Measurements from ENCODE around the gene PAX5.

Gene PAX5

GRCh38 chr9:36971935-36972488 is 62.1 kb downstream of the PAX5 start:
- ATAC-seq (no peak), DNase-seq (no peak)
- Mint-ChIP-seq H3K9me3 (no peaks in the 10 kb centered on the region), H3K27me3 (peaks cover 2% of the 10 kb centered on the region), H3K36me3 (ENCODE audit: low read depth) (no peaks in the 10 kb centered on the region), H3K4me3 (no peak overlapping the region), H3K27ac (no peak overlapping the region), H3K4me1 (peaks cover 2% of the 10 kb centered on the region)

GRCh38 chr9:36970007-36970888 is 63.8 kb downstream of the PAX5 start:
- peak overlapping the region; percentile 10 for H3K27ac Mint-ChIP-seq
- no peaks in the 10 kb centered on the region for H3K36me3 Mint-ChIP-seq (ENCODE audit: low read depth)
- peaks cover 2% of the 10 kb centered on the region for H3K27me3 Mint-ChIP-seq
- no peak overlapping the region for H3K4me3 Mint-ChIP-seq
- DNase-seq (no peak), ATAC-seq (no peak)
- H3K4me1 Mint-ChIP-seq = peaks cover 2% of the 10 kb centered on the region
- H3K9me3 Mint-ChIP-seq = no peaks in the 10 kb centered on the region

DNA sequence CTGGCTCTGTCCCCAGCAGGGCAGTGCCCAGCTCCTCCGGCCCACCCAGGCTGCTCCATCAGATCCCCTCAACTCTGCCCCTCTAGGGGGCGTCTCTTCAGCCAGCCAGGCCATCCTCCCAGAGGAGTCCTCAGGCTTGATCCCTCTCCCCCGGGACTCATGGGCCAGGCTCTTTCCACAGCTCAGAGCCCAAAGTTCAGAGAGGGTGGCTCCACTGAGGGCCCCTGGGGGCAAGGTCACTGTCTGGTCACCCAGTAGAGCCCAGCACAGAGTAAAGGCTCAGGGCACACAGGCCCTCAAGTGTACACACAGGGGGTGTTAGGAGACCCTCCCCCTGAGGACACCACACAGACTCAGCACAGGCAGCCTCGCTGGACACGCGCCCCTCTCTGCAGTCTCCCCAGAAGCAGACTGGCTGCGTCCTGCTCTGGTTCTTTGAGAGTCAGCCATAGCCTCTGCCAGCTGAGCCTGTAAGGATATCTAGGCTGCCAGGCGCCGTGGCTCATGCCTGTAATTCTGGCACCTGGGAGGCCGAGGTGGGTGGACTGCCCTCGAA is 64.8 kb downstream of the PAX5 start:
- Mint-ChIP-seq H3K4me3 (no peak overlapping the region), H3K9me3 (no peaks in the 10 kb centered on the region), H3K27me3 (peaks cover 2% of the 10 kb centered on the region), H3K27ac (peak overlapping the region; percentile 22), H3K36me3 (ENCODE audit: low read depth) (no peaks in the 10 kb centered on the region), H3K4me1 (peaks cover 2% of the 10 kb centered on the region)
- no peak for ATAC-seq
- DNase-seq = no peak

DNA sequence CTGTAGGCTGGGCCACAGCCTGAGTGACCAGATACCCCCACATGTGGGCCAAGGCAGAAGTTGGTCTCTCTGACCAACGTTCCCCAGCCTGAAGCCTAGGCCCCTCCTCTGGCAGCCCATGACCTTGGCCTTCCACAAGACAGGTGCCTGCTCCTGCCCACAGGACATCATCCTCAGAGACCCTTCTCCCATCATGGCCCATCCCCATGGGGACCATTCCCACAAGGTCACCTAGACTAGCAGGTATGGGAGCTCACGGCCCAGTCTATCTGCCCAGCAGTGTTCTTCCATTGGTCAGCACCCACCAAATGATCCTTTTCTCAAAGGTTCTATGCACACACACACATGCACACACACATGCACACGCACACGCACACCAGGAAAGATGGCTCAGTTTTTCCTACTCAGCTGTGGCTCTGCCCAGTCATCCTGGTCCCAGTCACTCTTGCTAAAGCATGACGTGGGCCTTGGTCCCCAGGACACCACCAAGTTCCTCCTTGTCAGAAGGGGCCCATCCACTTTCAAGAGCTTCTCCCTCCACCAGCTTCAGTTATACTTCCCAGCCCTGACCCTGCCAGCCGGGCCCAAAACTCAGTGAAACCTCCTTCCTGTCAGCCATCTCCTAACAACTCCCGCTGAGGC is 65.4 kb downstream of the PAX5 start:
- H3K27me3 Mint-ChIP-seq = peaks cover 2% of the 10 kb centered on the region
- no peak for DNase-seq
- no peak overlapping the region for H3K27ac Mint-ChIP-seq
- no peaks in the 10 kb centered on the region for H3K36me3 Mint-ChIP-seq (ENCODE audit: low read depth)
- peaks cover 2% of the 10 kb centered on the region for H3K4me1 Mint-ChIP-seq
- no peak overlapping the region for H3K4me3 Mint-ChIP-seq
- ATAC-seq = peak; percentile 33
- no peaks in the 10 kb centered on the region for H3K9me3 Mint-ChIP-seq

DNA sequence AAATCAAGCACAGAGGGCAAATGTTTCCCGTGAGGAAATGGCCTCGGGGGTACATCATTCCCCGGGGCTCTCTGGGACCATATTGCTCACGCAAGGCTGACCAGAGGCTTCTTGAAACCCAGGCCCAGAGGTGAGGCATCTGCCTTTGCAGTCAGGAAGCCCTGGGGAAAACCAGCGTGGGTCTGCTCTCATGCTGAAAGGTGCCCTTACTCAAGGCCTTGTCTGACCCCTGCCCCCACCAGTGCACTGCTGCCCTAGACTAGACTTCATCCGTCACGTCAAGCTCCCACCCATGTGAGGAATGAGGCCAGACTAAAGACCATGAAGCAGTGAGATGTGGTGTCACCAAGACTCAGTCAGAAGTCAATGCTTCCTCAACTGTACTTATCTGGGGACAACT is 66.1 kb downstream of the PAX5 start:
- Mint-ChIP-seq H3K27me3 (peaks cover 2% of the 10 kb centered on the region), H3K27ac (no peak overlapping the region), H3K36me3 (ENCODE audit: low read depth) (no peaks in the 10 kb centered on the region), H3K9me3 (no peaks in the 10 kb centered on the region), H3K4me3 (no peak overlapping the region), H3K4me1 (peaks cover 2% of the 10 kb centered on the region)
- no peak for DNase-seq
- no peak for ATAC-seq

GRCh38 chr9:36966371-36967097 is 67.5 kb downstream of the PAX5 start:
- DNase-seq (no peak), ATAC-seq (no peak)
- H3K4me1 Mint-ChIP-seq = peaks cover 2% of the 10 kb centered on the region
- H3K4me3 Mint-ChIP-seq = no peak overlapping the region
- H3K27me3 Mint-ChIP-seq = no peaks in the 10 kb centered on the region
- H3K27ac Mint-ChIP-seq = no peak overlapping the region
- no peaks in the 10 kb centered on the region for H3K9me3 Mint-ChIP-seq
- no peaks in the 10 kb centered on the region for H3K36me3 Mint-ChIP-seq (ENCODE audit: low read depth)

DNA sequence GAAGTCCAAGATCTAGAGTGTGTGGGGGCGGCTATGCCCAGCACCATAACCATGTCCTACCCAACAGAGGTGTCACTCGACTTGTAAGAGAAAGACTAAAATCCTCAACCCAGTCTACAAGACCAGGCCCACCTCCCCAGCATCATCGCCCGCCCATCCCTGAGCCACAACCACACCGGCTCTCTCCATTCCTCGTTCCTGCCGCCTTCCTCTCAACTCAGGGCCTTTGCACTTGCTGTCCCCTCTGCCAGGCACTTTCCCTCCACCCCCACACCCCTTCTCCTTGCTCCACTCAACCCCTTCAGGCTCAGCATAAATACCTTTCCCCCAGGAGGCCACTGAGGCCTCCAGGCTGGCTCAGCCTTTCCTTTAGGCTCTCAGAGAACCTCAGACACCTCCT is 69.3 kb downstream of the PAX5 start:
- ATAC-seq (no peak), DNase-seq (no peak)
- no peak overlapping the region for H3K4me3 Mint-ChIP-seq
- H3K4me1 Mint-ChIP-seq = no peaks in the 10 kb centered on the region
- H3K27ac Mint-ChIP-seq = no peak overlapping the region
- H3K27me3 Mint-ChIP-seq = no peaks in the 10 kb centered on the region
- no peaks in the 10 kb centered on the region for H3K9me3 Mint-ChIP-seq
- no peaks in the 10 kb centered on the region for H3K36me3 Mint-ChIP-seq (ENCODE audit: low read depth)

DNA sequence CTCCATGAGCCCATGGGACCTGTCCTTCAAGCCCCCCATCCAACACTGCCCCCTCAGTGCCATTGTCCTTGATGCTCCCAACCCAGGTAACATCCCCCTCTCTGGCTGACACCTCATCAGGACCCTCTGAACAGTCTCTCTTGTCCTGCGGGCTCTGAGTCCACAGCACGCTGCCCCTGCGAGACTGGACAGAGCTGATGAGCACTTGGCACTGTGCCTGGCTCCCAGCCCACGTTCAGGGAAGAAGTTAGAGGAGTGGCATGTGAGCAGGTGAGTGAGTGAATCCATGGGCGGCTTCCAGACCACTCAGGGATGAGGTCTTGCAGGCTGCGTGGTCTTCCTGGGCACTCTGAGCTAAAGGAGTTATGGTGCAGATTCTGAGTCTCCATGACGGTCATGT is 70.7 kb downstream of the PAX5 start:
- ATAC-seq = no peak
- no peaks in the 10 kb centered on the region for H3K36me3 Mint-ChIP-seq (ENCODE audit: low read depth)
- peaks cover 8% of the 10 kb centered on the region for H3K27me3 Mint-ChIP-seq
- no peaks in the 10 kb centered on the region for H3K4me1 Mint-ChIP-seq
- H3K9me3 Mint-ChIP-seq = no peaks in the 10 kb centered on the region
- no peak overlapping the region for H3K4me3 Mint-ChIP-seq
- no peak overlapping the region for H3K27ac Mint-ChIP-seq
- DNase-seq = no peak

DNA sequence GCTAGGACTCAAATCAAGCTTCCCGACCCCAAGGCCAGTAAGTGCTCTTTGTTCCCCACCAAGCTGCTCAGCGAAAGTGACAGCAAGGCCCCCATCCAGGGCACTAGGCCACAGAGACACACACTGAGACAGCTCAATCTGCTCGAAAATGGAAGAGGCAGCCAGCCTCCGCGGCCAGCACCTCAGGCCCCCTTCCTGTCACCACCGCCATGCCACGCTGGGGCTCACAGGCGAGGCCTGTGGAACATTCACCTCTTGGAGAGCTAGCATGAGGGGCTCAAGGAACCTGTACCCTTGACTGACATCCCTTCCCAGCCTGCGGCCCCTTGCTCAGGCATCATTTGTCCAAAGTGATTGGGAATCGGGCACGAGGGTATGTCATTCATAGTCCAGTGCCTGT is 71.4 kb downstream of the PAX5 start:
- Mint-ChIP-seq H3K4me1 (no peaks in the 10 kb centered on the region), H3K27me3 (peaks cover 8% of the 10 kb centered on the region), H3K27ac (no peak overlapping the region), H3K4me3 (no peak overlapping the region), H3K9me3 (no peaks in the 10 kb centered on the region), H3K36me3 (ENCODE audit: low read depth) (no peaks in the 10 kb centered on the region)
- ATAC-seq = no peak
- DNase-seq = no peak

- no peak overlapping the region for H3K4me3 Mint-ChIP-seq
- no peak overlapping the region for H3K27ac Mint-ChIP-seq
- no peaks in the 10 kb centered on the region for H3K4me1 Mint-ChIP-seq
- peaks cover 11% of the 10 kb centered on the region for H3K27me3 Mint-ChIP-seq
- DNase-seq (no peak), ATAC-seq (no peak)
- no peaks in the 10 kb centered on the region for H3K36me3 Mint-ChIP-seq (ENCODE audit: low read depth)
- no peaks in the 10 kb centered on the region for H3K9me3 Mint-ChIP-seq
These were observed 72.3 kb downstream of the PAX5 start for GRCh38 chr9:36961561-36962325.

DNA sequence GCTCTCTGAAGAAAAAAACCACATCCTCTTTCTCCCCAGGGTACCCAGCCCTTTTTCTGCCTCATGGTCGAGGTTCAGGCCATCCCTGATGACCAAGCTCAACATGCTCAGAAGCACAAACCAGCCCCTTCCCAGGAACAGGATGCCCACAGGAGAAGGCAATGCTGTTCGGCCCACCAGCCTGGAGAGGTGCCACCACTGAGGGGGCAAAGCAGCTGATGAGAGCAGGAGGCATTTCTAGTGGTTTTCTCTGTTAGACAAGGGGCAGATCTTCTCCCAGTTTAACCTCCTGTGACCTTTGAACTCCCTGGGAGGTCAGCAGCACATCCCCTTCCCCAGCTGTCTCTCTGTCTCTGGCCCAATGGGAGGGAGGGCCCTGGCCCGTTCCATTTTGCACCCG is 73.0 kb downstream of the PAX5 start:
- H3K27me3 Mint-ChIP-seq = peaks cover 11% of the 10 kb centered on the region
- no peak for ATAC-seq
- no peaks in the 10 kb centered on the region for H3K9me3 Mint-ChIP-seq
- DNase-seq = no peak
- H3K4me3 Mint-ChIP-seq = no peak overlapping the region
- H3K27ac Mint-ChIP-seq = no peak overlapping the region
- no peaks in the 10 kb centered on the region for H3K4me1 Mint-ChIP-seq
- no peaks in the 10 kb centered on the region for H3K36me3 Mint-ChIP-seq (ENCODE audit: low read depth)

DNA sequence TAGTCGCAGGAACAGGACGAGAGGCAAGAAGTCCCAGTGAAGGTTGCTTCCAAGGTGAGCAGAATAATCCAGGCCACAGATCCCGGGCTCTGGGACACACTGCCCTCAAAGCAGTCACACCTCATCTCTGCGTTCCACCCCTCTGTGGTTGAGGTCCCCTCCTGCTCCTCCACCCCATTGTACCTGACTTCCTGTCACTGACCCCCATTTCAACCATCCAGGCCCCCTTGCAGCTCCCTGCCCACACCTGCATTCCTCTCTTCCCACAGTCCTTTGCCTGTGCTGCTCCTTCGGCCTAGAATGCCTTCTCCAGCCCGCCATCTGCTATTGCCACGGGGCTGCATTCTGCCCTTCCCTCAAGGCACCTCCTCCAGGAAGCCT is 73.5 kb downstream of the PAX5 start:
- Mint-ChIP-seq H3K36me3 (ENCODE audit: low read depth) (no peaks in the 10 kb centered on the region), H3K9me3 (no peaks in the 10 kb centered on the region), H3K27me3 (peaks cover 11% of the 10 kb centered on the region), H3K4me1 (no peaks in the 10 kb centered on the region), H3K4me3 (no peak overlapping the region), H3K27ac (no peak overlapping the region)
- no peak for DNase-seq
- ATAC-seq = no peak

DNA sequence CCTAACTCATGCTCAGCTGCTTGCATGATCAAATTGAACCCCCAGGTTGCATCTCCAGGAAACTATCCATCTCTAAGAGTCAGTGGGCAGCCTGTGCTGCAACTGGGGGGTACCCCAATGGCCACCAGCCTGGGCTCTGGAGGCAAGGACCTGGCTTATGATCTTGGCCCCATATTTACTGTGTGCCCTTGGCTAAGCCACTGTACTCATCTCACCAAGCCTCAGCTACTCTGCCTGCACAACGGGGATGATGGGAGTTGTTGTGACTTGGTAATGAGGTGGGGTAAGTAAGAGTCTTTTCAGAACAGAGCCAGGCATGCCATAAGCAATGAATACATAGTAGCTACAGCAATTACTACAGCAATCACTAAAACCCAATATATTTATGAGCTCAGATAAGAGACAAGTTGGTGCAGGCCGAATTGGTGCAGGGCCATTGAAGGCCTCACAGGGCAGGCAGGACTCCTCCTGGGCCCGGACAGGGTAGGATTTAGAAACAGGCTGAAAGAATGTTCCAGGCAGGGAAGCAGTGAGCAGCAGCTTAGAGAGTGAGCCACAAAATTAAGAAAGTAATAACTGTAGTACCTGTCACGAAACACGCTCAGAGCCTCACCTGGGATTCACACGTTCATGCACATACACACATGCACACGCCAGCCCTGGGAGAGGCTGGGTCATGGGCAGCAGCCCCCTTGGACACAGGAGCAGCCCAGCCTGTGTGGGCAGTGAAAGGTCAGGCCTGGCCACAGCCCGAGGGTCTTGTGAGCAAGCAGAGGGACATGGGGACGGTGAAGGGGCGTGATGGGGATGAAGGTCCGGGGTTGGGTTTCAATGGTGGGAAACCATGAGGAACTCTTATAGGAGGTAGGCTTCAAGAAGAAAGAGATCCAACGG is 74.1 kb downstream of the PAX5 start:
- Mint-ChIP-seq H3K27me3 (peaks cover 15% of the 10 kb centered on the region), H3K4me3 (no peak overlapping the region), H3K9me3 (no peaks in the 10 kb centered on the region), H3K36me3 (ENCODE audit: low read depth) (no peaks in the 10 kb centered on the region), H3K27ac (no peak overlapping the region), H3K4me1 (no peaks in the 10 kb centered on the region)
- ATAC-seq (no peak), DNase-seq (no peak)

Measured in activated naive CD8-positive, alpha-beta T cell treated with anti-CD3 and anti-CD28 coated beads, Interleukin-2, amount 50 U/mL, for 24 hours (primary cell).